Suprapubic skin (tissue), 4 donors: ENCODE data around the gene MICAL2. TPM values are rescaled to one million over a fixed set of nuclear protein-coding genes. Genes with fewer than 3 reads are reported as not detected.

Experiments
- DNase-seq, 2 donors: peaks; one replicate each; pipeline ENCODE4 v3.0.0-alpha.2; 2019; ENCODE audit warnings: low spot score in 2 of 2
- H3K27ac ChIP-seq: fragments of 200-600 bp; sonication (generic); one replicate; pipeline ENCODE4 v1.5.1; 2019
- H3K27me3 ChIP-seq: fragments of 200-600 bp; sonication (generic); one replicate; pipeline ENCODE4 v1.5.1; 2019
- H3K36me3 ChIP-seq: fragments of 200-600 bp; sonication (generic); one replicate; pipeline ENCODE4 v1.5.1; 2019
- H3K4me1 ChIP-seq: fragments of 200-600 bp; sonication (generic); one replicate; pipeline ENCODE4 v1.5.1; 2019
- H3K4me3 ChIP-seq: fragments of 200-600 bp; sonication (generic); one replicate; pipeline ENCODE4 v1.5.1; 2019; ENCODE audit warnings: mild to moderate bottlenecking
- H3K9me3 ChIP-seq: fragments of 200-600 bp; sonication (generic); one replicate; pipeline ENCODE4 v1.5.1; 2019
- EP300 ChIP-seq: sonication (generic); formaldehyde crosslinking; IDR thresholded peaks from one replicate; pipeline ENCODE4 v1.6.1; 2017; ENCODE audit warnings: antibody characterized with exemption
- POLR2A ChIP-seq, 2 donors: fragments of 450-650 bp; IDR thresholded peaks; one replicate each; pipeline ENCODE4 v1.6.1; 2017; ENCODE audit warnings: antibody characterized with exemption in 2 of 2, mild to moderate bottlenecking in 2 of 2, moderate library complexity in 2 of 2
- POLR2AphosphoS5 ChIP-seq, 3 donors: sonication (generic); formaldehyde crosslinking; IDR thresholded peaks; one replicate each; pipeline ENCODE4 v1.6.1; 2017; ENCODE audit warnings: antibody characterized with exemption in 3 of 3
- WGBS: methylation state at CpG from one replicate; pipeline ENCODE4 v1.1.5; 2018; 5-methylcytosine and 5-hydroxymethylcytosine counted together
- total RNA-seq, 4 donors: library from RNA; depleted of rRNA; stranded (reverse); fragments of >200 nt; gene quantifications; one replicate each; pipeline ENCODE4 v1.1.0, GENCODE V29; 2016
- TF ChIP-seq, protein P1 (sequence below), 2 donors: fragments of 200-600 bp in 1 of 2; fragments of 450-650 bp in 1 of 2; sonication (generic) in 1 of 2; IDR thresholded peaks; one replicate each; pipeline ENCODE4 v1.5.1; 2016 to 2019; ENCODE audit warnings: antibody characterized with exemption in 2 of 2, mild to moderate bottlenecking in 1 of 2, moderate library complexity in 1 of 2

Gene MICAL2
- total RNA-seq, 4 donors from 2014 or later = 117 to 232 (median 164) TPM

DNA sequence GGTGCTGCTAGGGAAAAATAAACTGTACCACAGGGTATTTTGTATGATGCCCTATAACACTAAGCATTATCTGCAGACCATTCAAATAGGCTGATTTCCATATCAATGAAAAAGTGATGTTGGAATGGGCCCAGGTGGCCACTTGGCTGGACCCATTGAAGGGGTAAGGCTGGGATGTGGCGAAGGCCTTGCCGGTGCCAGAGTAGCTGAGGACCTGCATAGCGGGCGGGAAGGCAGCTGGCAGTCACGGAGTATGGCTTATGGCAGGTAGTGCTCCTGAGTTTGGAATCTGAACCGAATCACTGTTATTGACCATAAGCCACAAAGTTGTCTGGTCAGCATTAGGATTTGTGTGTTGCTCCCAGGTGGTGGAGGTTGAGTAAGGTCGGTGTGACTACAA is 131.0 kb downstream of the MICAL2 start:
- TF ChIP-seq EP300 (no peak), POLR2AphosphoS5 (IDR thresholded peaks at IDR 0.05) (no peak), POLR2A (IDR thresholded peaks at IDR 0.05) (no peak)
- TF ChIP-seq, protein P1, sequence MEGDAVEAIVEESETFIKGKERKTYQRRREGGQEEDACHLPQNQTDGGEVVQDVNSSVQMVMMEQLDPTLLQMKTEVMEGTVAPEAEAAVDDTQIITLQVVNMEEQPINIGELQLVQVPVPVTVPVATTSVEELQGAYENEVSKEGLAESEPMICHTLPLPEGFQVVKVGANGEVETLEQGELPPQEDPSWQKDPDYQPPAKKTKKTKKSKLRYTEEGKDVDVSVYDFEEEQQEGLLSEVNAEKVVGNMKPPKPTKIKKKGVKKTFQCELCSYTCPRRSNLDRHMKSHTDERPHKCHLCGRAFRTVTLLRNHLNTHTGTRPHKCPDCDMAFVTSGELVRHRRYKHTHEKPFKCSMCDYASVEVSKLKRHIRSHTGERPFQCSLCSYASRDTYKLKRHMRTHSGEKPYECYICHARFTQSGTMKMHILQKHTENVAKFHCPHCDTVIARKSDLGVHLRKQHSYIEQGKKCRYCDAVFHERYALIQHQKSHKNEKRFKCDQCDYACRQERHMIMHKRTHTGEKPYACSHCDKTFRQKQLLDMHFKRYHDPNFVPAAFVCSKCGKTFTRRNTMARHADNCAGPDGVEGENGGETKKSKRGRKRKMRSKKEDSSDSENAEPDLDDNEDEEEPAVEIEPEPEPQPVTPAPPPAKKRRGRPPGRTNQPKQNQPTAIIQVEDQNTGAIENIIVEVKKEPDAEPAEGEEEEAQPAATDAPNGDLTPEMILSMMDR (IDR thresholded peaks at IDR 0.05) = no peak
- WGBS = 91% methylated on average over 7 of the region's 7 CpGs
- H3K4me3 ChIP-seq = no peak overlapping the region
- H3K9me3 ChIP-seq = no peaks in the 10 kb centered on the region
- peaks cover 16% of the 10 kb centered on the region for H3K4me1 ChIP-seq
- H3K27me3 ChIP-seq = no peaks in the 10 kb centered on the region
- H3K36me3 ChIP-seq = peaks cover 34% of the 10 kb centered on the region
- DNase-seq = no peak
- no peak overlapping the region for H3K27ac ChIP-seq

DNA sequence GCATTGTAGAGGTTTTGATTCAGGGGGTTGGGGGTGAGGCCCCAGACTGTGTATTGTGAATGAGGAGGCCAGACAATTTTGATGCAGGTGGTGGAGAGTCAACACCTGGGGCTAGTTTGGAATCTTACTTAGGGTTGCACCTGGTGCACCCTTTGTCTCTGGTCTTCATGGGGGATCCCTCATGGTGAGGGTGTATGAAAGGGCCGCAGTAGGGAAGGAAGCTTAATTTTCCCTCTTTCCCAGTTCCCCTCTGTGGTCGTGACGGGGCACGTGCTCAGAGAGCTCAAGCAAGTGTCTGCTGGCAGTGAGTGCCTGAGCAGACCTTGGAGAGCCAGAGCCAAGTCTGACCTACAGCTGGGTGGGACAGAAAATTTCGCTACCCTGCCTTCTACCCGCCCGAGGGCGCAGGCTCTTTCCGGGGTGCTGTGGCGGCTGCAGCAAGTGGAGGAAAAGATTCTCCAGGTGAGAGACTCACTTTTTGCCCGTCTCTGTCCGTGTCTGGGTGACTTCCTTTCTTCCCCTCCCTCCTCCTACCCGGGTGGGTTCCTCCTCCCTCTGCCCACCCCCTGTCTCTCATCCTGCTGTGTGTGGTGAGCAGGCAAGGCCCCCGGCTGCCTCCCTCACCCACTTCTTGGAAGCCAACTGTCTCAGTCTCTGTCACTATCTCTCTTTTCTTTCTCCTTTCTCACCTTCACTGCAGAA is 131.7 kb downstream of the MICAL2 start:
- Histone ChIP-seq H3K27ac (no peak overlapping the region), H3K27me3 (no peaks in the 10 kb centered on the region), H3K4me1 (peaks cover 13% of the 10 kb centered on the region), H3K4me3 (no peak overlapping the region), H3K36me3 (peaks cover 34% of the 10 kb centered on the region), H3K9me3 (no peaks in the 10 kb centered on the region)
- 80% methylated on average over 14 of the region's 14 CpGs for WGBS
- TF ChIP-seq POLR2AphosphoS5 (IDR thresholded peaks at IDR 0.05) (no peak), EP300 (no peak), POLR2A (IDR thresholded peaks at IDR 0.05) (no peak)
- TF ChIP-seq, protein P1 (IDR thresholded peaks at IDR 0.05) = no peak
- DNase-seq = no peak

DNA sequence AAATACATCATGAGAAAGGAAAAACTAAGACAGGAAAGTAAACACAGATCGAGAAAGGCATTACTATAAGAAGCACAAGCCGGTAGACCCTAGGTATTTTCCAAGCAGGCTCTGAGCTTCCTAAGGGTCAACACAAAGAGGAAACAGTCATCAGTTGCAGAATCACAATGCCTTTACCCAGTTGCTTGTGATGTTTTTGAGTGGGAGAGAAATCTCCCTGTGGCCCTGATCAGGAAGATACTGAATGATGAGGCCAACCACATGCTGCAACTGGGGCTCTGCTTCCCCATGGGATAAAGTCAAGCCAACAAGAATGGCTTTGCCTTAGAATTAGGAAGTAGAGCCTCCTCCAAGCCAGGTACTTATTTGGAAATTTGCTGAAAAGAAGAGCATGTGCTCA is 132.6 kb downstream of the MICAL2 start:
- Histone ChIP-seq H3K9me3 (no peaks in the 10 kb centered on the region), H3K27me3 (no peaks in the 10 kb centered on the region), H3K36me3 (peaks cover 31% of the 10 kb centered on the region), H3K27ac (no peak overlapping the region), H3K4me3 (no peak overlapping the region), H3K4me1 (peaks cover 20% of the 10 kb centered on the region)
- WGBS = 84% methylated on average over 2 of the region's 2 CpGs
- DNase-seq = no peak
- no peak for TF ChIP-seq EP300
- no peak for TF ChIP-seq POLR2AphosphoS5 (IDR thresholded peaks at IDR 0.05)
- no peak for TF ChIP-seq POLR2A (IDR thresholded peaks at IDR 0.05)
- TF ChIP-seq, protein P1 (IDR thresholded peaks at IDR 0.05) = no peak

DNA sequence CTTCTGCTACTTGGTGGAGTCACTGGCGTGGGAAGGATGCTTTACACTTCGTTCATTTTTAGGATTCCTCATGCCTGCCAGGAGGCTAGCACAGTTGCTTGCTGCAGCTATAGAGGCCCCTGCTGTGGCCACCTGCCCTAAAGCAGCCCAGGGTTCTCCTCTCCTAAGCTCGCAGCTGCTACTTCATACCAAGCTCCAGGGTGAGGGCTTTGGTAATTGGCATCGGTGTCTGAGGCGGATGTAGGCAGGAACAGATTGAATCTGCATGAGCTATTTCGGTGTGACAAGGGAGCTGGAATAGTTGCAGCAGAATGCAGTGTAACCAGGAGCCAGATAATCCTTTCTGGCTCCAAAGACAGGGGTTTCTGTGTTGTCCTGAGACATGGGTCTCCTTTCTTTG is 133.1 kb downstream of the MICAL2 start:
- Histone ChIP-seq H3K27me3 (no peaks in the 10 kb centered on the region), H3K9me3 (no peaks in the 10 kb centered on the region), H3K4me3 (no peak overlapping the region), H3K27ac (no peak overlapping the region), H3K4me1 (peaks cover 25% of the 10 kb centered on the region), H3K36me3 (peaks cover 31% of the 10 kb centered on the region)
- TF ChIP-seq POLR2AphosphoS5 (IDR thresholded peaks at IDR 0.05) = no peak
- WGBS = 82% methylated on average over 6 of the region's 6 CpGs
- no peak for DNase-seq

DNA sequence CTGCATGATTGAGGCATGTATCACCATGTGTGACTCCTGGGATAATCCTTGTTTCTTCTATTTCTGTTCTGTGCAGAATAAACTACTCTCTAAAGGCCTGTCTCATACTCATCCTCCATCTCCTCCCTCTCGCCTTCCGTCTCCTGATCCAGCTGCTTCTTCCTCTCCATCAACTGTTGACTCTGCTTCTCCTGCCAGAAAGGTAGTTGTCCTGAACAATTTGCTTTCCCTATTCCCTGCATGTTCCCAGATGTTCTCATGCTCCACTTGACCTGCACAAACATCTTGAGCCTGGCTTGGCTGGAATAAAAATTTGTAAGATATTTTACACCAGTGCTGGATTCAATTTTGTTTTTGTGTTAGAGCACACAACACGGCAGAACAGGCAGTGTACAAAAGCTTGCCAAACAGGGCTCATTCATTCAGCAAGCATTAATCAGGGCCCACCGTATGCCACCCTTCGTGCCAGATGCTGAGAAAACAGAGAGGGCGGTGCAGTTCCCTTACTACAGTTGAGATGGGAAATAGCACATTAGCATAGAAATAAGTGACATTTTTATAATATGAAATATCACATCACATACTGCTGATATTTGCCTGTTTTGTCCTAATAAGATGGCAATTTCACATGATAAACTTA is 133.6 kb downstream of the MICAL2 start:
- 71% methylated on average over 6 of the region's 6 CpGs for WGBS

More for the DNA sequence above, 133.6 kb downstream of the MICAL2 start:
- TF ChIP-seq POLR2A (IDR thresholded peaks at IDR 0.05) (no peak), POLR2AphosphoS5 (IDR thresholded peaks at IDR 0.05) (no peak), EP300 (no peak)
- TF ChIP-seq, protein P1 (IDR thresholded peaks at IDR 0.05) = no peak
- no peak overlapping the region for H3K27ac ChIP-seq
- no peak for DNase-seq
- H3K9me3 ChIP-seq = no peaks in the 10 kb centered on the region
- peaks cover 30% of the 10 kb centered on the region for H3K4me1 ChIP-seq
- no peaks in the 10 kb centered on the region for H3K27me3 ChIP-seq
- no peak overlapping the region for H3K4me3 ChIP-seq
- peaks cover 31% of the 10 kb centered on the region for H3K36me3 ChIP-seq
